Right forelimb (tissue), 1 donor: ENCODE data around the gene OR4D9.
A peak's percentile ranks its signal among the peaks of the same experiment; 100 is the strongest.

Experiments
- DNase-seq: peaks from one replicate; pipeline ENCODE4 v3.0.0-alpha.2; 2018

Gene OR4D9

DNA sequence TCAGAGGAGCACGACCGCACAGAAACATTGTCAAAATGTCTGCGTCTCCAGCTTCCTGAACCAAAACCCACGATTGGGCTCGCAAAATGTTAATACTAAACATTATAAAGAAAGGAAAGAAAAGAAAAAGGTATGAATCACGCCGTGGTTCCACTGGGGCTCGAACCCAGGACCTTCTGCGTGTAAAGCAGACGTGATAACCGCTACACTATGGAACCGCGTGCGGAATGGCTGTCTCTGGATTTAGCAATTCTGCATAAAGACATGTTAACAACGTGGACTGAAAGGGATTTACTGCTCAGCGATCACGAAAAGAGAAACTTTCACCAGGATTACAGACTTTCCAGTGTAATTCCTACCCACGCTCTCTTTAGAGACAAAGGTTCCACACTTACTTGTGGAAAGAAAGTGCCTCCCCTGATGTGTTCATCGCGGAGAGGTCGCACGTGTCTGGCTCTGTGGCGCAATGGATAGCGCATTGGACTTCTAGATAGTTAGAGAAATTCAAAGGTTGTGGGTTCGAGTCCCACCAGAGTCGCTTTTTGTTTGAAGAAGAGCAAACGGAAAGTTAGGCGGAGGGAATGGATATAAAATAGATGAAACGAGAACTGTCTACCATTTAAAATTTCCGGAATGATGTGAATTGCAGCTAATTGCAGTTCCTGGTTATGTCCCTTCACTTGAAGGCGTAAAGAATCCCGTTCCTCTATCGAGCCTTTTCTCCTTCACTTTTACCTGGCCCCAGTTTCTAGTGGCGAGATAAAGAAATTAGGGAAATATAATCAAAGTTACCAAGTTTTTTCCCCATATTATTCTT, 39.7 kb downstream of the OR4D9 start:
- DNase-seq: peak; percentile 91

GRCh38 chr11:59551659-59552521, 40.6 kb downstream of the OR4D9 start:
- DNase-seq: peak; percentile 63

GRCh38 chr11:59552844-59553243, 41.5 kb downstream of the OR4D9 start:
- no peak for DNase-seq

DNA sequence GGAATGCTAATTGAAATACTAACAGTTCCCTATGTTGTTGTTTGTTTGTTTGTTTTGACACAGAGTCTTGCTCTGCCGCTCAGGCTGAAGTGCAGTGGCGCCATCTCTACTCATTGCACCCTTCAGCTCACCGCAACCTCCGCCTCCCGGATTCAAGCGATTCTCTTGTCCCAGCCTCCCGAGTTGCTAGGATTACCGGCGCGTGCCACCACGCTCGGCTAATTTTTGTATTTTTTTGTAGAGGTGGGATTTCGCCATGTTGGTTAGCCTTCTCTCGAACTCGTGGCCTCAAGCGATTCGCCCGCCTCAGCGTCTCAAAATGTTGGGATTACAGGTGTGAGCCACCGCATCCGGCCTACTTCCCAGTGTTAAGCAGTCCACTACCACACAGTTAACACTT, 42.0 kb downstream of the OR4D9 start:
- DNase-seq: no peak

DNA sequence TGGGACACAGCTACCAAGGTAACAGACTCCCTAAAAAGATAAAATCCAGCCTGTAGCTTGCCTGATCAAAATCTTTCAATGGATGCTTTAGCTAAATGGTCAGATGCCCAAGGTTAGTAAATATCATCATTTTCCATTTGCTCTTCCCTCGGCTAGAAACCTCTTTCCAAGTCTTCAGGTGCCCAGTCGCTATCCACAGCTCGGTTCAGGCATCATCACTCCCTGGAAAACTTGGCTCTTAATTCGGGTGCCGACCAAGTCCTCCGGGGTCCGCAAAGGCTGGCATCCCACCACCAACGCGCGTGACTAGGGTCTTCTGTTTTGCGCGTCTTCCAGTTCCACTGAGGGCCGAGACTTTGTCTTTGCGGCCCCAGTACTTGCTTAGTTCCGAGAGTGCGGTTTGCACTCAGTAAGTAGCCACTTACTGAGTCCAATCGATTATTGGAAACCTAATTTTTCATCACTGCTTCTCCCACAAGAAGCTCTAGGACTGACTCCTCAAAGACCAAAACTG, 44.3 kb downstream of the OR4D9 start:
- DNase-seq: peak; percentile 60

GRCh38 chr11:59556115-59556916, 45.0 kb downstream of the OR4D9 start:
- DNase-seq: peak; percentile 86

DNA sequence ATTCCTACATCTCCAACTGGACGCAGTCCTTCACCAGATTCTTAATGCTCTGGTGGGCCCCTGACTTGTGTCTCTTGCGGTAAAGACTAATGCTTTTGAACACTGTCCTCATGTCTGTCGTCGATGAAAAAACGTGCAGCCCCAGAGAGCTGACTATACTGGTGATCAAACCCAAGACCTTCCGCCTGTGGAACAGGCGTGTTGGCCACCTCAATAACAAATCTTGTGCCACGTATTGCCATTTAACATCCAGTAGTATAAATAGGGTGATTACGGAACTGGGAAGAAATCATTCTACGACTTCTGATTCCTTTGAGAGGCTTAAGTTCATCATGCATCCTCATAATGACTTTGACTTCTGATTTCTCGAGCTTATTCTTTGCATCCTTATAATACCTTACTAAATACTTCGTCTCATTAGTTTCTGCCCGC, 45.6 kb downstream of the OR4D9 start:
- no peak for DNase-seq

DNA sequence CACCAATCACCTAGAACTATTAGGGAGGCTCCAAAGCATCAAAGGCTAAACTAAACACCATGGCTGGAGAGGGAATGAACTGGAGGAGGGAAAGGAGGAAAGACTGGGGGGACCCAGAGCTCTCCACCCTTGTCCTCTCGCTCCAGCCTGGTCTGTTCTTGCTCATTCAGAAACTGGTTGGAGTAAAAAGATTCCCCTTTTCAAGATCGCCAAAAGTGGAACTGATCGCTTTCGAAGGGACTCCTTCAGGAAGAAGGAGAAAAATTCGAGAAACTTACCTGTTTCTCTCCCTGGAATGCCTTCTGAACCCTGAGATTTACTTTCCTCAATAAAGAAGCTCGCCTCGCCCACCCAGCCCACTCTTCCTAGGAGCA, 46.9 kb downstream of the OR4D9 start:
- no peak for DNase-seq

DNA sequence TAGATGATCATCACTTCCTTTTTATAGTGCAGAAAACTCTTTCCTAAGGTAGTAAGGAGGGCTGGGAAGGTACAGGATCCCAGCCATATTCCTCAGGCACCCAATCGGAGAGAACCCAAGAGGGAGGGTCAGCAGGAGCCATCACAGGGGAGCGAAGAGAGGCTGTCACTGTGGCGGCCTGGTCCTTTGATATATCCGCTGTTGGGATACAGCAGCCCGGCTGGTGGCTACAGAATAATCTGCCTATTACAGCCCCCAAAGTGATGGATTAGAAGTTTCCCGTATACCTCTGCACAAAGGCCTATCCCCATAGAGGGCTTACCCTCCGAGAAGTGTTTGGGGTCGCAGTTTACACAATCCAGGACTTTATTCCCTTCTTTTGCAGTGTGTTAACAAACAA, 48.5 kb downstream of the OR4D9 start:
- no peak for DNase-seq

- peak; percentile 85 for DNase-seq
Observed at GRCh38 chr11:59560290-59560701, 49.0 kb downstream of the OR4D9 start.

- peak; percentile 91 for DNase-seq
Observed at GRCh38 chr11:59560702-59561473, 49.5 kb downstream of the OR4D9 start.

GRCh38 chr11:59562292-59562691, 51.0 kb downstream of the OR4D9 start:
- DNase-seq: no peak
